ENCODE results near the gene RAP1A.

Gene RAP1A

GRCh38 chr1:111604931-111605330 is 14.7 kb upstream of the RAP1A start:
- no peak for TF ChIP-seq USF1 (IDR thresholded peaks at IDR 0.05)
- no peak for TF ChIP-seq EP300 (IDR thresholded peaks at IDR 0.05; ENCODE audit: borderline replicate concordance)
- no peak for TF ChIP-seq FOXM1 (IDR thresholded peaks at IDR 0.05; ENCODE audit: borderline replicate concordance, low read depth)
- no peak for TF ChIP-seq YY1 (IDR thresholded peaks at IDR 0.05; ENCODE audit: low read depth)
- no peak for TF ChIP-seq REST (IDR thresholded peaks at IDR 0.05; ENCODE audit: low read depth)
- no peak for TF ChIP-seq CEBPB (IDR thresholded peaks at IDR 0.05)
- TF ChIP-seq CREB1 (IDR thresholded peaks at IDR 0.05; ENCODE audit: low read depth), result no peak
- TF ChIP-seq EGR1 (IDR thresholded peaks at IDR 0.05), result no peak
- no peak for TF ChIP-seq TAF1 (IDR thresholded peaks at IDR 0.05; ENCODE audit: low read depth)
- TF ChIP-seq RAD21 (IDR thresholded peaks at IDR 0.05; ENCODE audit: low read depth), result no peak

- TF ChIP-seq CEBPB (IDR thresholded peaks at IDR 0.05) (no peak), MAX (IDR thresholded peaks at IDR 0.05) (no peak), TAF1 (IDR thresholded peaks at IDR 0.05; ENCODE audit: low read depth) (no peak), TEAD4 (IDR thresholded peaks at IDR 0.05) (no peak), NFIC (IDR thresholded peaks at IDR 0.05) (no peak), YY1 (IDR thresholded peaks at IDR 0.05; ENCODE audit: low read depth) (no peak), RAD21 (IDR thresholded peaks at IDR 0.05; ENCODE audit: low read depth) (no peak), TCF12 (IDR thresholded peaks at IDR 0.05; ENCODE audit: low read depth) (no peak), CREB1 (IDR thresholded peaks at IDR 0.05; ENCODE audit: low read depth) (no peak), EGR1 (IDR thresholded peaks at IDR 0.05) (no peak), EP300 (IDR thresholded peaks at IDR 0.05; ENCODE audit: borderline replicate concordance) (no peak), REST (IDR thresholded peaks at IDR 0.05; ENCODE audit: low read depth) (no peak), ZBTB7A (IDR thresholded peaks at IDR 0.05; ENCODE audit: low read depth) (no peak), FOXM1 (IDR thresholded peaks at IDR 0.05; ENCODE audit: borderline replicate concordance, low read depth) (no peak), USF1 (IDR thresholded peaks at IDR 0.05) (no peak)
Measured at GRCh38 chr1:111605576-111605975, 14.0 kb upstream of the RAP1A start.

- TF ChIP-seq NFIC (IDR thresholded peaks at IDR 0.05), result peak; percentile 72
Measured at GRCh38 chr1:111606457-111607215, 13.0 kb upstream of the RAP1A start.

- TF ChIP-seq CREB1 (IDR thresholded peaks at IDR 0.05; ENCODE audit: low read depth) (no peak), TAF1 (IDR thresholded peaks at IDR 0.05; ENCODE audit: low read depth) (no peak), MAX (IDR thresholded peaks at IDR 0.05) (no peak), YY1 (IDR thresholded peaks at IDR 0.05; ENCODE audit: low read depth) (no peak), CEBPB (IDR thresholded peaks at IDR 0.05) (no peak), TEAD4 (IDR thresholded peaks at IDR 0.05) (no peak), RAD21 (IDR thresholded peaks at IDR 0.05; ENCODE audit: low read depth) (no peak), FOXM1 (IDR thresholded peaks at IDR 0.05; ENCODE audit: borderline replicate concordance, low read depth) (no peak), REST (IDR thresholded peaks at IDR 0.05; ENCODE audit: low read depth) (no peak), EGR1 (IDR thresholded peaks at IDR 0.05) (no peak), TCF12 (IDR thresholded peaks at IDR 0.05; ENCODE audit: low read depth) (no peak), EP300 (IDR thresholded peaks at IDR 0.05; ENCODE audit: borderline replicate concordance) (no peak), ZBTB7A (IDR thresholded peaks at IDR 0.05; ENCODE audit: low read depth) (no peak), NFIC (IDR thresholded peaks at IDR 0.05) (no peak), USF1 (IDR thresholded peaks at IDR 0.05) (no peak)
Measured at GRCh38 chr1:111611986-111612385, 7.6 kb upstream of the RAP1A start.
